ENCODE results near the gene RTRAF.

Gene RTRAF

GRCh38 chr14:52010173-52010693, 20.9 kb downstream of the RTRAF start:
- TF ChIP-seq, protein P1, sequence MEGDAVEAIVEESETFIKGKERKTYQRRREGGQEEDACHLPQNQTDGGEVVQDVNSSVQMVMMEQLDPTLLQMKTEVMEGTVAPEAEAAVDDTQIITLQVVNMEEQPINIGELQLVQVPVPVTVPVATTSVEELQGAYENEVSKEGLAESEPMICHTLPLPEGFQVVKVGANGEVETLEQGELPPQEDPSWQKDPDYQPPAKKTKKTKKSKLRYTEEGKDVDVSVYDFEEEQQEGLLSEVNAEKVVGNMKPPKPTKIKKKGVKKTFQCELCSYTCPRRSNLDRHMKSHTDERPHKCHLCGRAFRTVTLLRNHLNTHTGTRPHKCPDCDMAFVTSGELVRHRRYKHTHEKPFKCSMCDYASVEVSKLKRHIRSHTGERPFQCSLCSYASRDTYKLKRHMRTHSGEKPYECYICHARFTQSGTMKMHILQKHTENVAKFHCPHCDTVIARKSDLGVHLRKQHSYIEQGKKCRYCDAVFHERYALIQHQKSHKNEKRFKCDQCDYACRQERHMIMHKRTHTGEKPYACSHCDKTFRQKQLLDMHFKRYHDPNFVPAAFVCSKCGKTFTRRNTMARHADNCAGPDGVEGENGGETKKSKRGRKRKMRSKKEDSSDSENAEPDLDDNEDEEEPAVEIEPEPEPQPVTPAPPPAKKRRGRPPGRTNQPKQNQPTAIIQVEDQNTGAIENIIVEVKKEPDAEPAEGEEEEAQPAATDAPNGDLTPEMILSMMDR (IDR thresholded peaks at IDR 0.05; ENCODE audit: low read depth, low read length), result no peak
- TF ChIP-seq POLR2A (IDR thresholded peaks at IDR 0.05; ENCODE audit: extremely low read depth, insufficient read length) (no peak), MYC (IDR thresholded peaks at IDR 0.05; ENCODE audit: low read depth, low read length) (no peak), MAX (IDR thresholded peaks at IDR 0.05; ENCODE audit: low read depth, low read length) (no peak)
- no peak overlapping the region for H3K4me3 ChIP-seq (ENCODE audit: low read depth, low read length)
- DNase-seq (ENCODE audit: low read depth), result no peak

DNA sequence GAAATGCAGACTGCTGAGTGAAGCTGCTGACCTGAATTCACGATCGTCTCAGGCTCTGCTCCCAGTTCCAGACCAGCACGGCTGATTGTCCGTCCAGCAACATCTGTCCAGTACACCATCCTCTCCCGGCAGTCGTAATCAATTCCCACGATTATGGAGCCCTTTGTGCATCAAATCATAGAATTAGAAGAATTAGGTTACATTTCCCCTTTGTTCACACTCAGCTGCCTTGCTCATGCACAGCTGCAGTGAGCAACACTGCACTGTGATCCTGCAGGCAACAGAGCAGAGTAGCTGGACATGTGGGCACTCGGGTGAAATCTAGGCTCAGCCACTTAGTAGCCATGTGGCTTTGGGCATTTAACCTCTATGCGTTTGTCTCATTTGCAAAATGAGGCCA, 22.2 kb downstream of the RTRAF start:
- no peak for DNase-seq (ENCODE audit: low read depth)
- TF ChIP-seq POLR2A (IDR thresholded peaks at IDR 0.05; ENCODE audit: extremely low read depth, insufficient read length) (no peak), MYC (IDR thresholded peaks at IDR 0.05; ENCODE audit: low read depth, low read length) (no peak), MAX (IDR thresholded peaks at IDR 0.05; ENCODE audit: low read depth, low read length) (no peak)
- TF ChIP-seq, protein P1 (IDR thresholded peaks at IDR 0.05; ENCODE audit: low read depth, low read length), result no peak
- no peak overlapping the region for H3K4me3 ChIP-seq (ENCODE audit: low read depth, low read length)

DNA sequence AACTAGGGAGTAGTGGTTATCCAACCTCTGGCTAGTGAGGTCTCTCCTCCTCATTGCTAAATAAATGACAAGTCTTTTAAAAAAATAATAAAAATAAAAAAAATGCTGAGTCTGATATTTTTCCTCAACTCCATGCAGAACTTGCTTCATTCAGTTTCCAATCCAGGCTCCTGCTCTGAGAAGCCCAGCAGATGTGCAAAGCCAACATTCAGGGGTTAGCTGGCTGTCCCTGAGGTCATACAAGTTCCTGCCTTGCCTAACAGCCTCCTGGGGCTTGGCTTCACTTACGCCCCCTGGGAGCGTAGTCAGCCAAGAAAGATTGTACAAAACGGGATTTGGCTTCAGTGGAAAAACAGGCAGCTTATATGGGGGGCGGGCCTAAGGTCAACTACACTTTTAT, 23.3 kb downstream of the RTRAF start:
- no peak overlapping the region for H3K4me3 ChIP-seq (ENCODE audit: low read depth, low read length)
- TF ChIP-seq POLR2A (IDR thresholded peaks at IDR 0.05; ENCODE audit: extremely low read depth, insufficient read length) (no peak), MAX (IDR thresholded peaks at IDR 0.05; ENCODE audit: low read depth, low read length) (no peak), MYC (IDR thresholded peaks at IDR 0.05; ENCODE audit: low read depth, low read length) (no peak)
- TF ChIP-seq, protein P1 (IDR thresholded peaks at IDR 0.05; ENCODE audit: low read depth, low read length), result no peak
- peak; percentile 51 for DNase-seq (ENCODE audit: low read depth)

GRCh38 chr14:52013984-52014600, 24.7 kb downstream of the RTRAF start:
- DNase-seq (ENCODE audit: low read depth), result peak; percentile 50
- no peak overlapping the region for H3K4me3 ChIP-seq (ENCODE audit: low read depth, low read length)
- no peak for TF ChIP-seq MAX (IDR thresholded peaks at IDR 0.05; ENCODE audit: low read depth, low read length)
- TF ChIP-seq, protein P1 (IDR thresholded peaks at IDR 0.05; ENCODE audit: low read depth, low read length), result peak; percentile 53

DNA sequence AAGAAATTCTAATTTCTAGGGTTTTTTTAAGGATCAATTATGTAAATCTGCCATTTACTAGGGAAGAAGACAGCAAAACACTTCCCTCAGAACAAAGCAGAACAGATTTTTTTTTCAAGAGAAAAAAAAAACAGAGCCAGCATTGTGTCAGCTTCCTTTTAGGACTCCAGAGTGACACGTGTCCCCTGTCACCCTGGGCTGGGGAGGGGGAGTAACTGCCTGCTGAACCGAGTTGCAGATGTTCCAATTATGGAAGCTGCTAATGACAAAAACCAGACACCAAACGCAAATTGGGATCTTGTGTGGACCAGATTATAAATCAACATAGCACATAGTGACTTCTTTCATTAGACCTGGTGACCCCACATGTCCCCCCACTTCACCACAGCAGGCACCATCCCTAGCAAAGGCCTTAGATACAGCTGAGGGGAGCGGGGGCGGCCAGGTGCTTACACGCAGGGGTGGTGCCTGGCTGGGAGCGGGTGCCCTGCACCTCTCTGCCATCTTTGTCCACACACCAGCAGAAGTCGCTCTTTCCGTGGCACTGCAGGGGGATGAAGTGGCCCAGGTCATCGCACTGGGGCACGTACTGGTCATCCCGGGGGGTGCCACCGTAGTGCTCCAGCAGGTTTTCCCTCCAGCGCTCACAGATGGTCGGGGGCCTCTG, 25.4 kb downstream of the RTRAF start:
- DNase-seq (ENCODE audit: low read depth), result no peak
- TF ChIP-seq MAX (IDR thresholded peaks at IDR 0.05; ENCODE audit: low read depth, low read length), result peak; percentile 71
- TF ChIP-seq MYC (IDR thresholded peaks at IDR 0.05; ENCODE audit: low read depth, low read length), result no peak
- H3K4me3 ChIP-seq (ENCODE audit: low read depth, low read length), result no peak overlapping the region

GRCh38 chr14:52015411-52016030, 26.2 kb downstream of the RTRAF start:
- TF ChIP-seq POLR2A (IDR thresholded peaks at IDR 0.05; ENCODE audit: extremely low read depth, insufficient read length) (no peak), MAX (IDR thresholded peaks at IDR 0.05; ENCODE audit: low read depth, low read length) (no peak), MYC (IDR thresholded peaks at IDR 0.05; ENCODE audit: low read depth, low read length) (no peak)
- TF ChIP-seq, protein P1 (IDR thresholded peaks at IDR 0.05; ENCODE audit: low read depth, low read length), result peak; percentile 51
- no peak overlapping the region for H3K4me3 ChIP-seq (ENCODE audit: low read depth, low read length)
- peak; percentile 48 for DNase-seq (ENCODE audit: low read depth)
